GM21786 (cell line): Measurements from ENCODE around the gene DNAH10.
"Not testable (repeated sequence)": the region's sequence is repeated elsewhere in the genome, so short reads cannot be mapped to it uniquely, and the experiment has no call there.

Source experiments
- ATAC-seq: cut with Tn5 transposase; IDR thresholded peaks from one replicate; pipeline ENCODE4 v1.9.1; 2021; ENCODE audit not compliant: unreplicated experiment

DNAH10 gene

DNA sequence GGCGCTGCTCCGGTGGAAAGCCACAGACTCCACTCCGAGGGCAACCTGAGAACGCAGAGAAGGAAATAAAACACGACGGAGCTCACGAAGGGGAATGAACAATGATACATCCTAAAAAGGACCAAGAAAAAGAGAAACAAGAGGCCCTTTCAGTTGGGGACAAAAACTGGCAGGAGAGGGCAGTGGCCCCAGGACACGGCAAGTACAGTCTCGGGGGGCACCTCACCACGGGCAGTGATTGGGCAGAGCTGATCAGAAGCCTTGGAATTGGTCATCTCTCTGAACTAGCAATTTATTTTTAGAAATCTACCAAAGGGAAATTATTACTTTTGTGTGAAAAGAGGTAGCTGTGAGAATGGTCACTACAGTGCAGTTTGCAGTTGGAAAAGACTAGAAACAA lies 182.6 kb downstream of the DNAH10 start:
- no peak for ATAC-seq

DNA sequence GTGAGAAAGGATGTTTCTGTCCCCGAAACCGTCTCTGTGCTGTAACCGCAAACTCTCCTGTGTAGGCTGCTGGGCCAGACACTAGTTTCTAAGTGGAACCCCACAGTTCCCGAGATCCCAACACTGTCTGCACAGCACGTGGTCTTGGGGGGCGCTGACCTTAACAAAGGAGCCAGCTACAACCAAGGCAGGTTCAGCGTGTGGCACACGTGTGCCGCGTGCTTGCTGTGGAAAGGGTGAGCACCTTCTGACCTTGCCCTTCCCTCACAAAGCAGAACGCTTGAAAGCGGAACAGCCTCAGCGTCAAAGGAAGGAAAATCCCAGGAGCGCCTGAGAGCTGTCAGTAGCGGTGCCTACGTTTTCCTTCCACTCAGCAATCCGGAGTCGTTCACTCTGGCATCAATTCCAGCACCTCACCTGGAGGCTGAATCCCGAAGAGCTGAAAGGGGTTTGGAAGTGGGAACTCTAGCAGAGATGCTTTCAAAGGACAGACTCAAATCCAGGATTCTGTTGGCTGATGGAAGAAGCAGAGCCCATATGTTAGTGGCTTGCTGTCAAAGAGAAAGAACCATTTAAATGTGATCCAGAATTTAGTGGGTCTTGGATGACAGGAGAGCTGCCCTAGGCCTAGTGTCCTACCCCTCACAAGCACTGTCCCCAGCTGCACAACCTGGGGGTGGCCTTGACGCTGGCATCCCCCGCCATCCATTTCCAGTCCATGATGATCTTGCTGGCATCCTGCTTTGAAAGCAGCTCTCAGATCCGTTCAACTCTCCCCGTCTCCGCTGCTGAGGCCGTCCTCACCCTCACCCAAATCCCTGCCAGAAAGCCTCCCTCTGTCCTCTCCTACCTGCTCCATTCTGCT lies 183.4 kb downstream of the DNAH10 start:
- no peak for ATAC-seq

DNA sequence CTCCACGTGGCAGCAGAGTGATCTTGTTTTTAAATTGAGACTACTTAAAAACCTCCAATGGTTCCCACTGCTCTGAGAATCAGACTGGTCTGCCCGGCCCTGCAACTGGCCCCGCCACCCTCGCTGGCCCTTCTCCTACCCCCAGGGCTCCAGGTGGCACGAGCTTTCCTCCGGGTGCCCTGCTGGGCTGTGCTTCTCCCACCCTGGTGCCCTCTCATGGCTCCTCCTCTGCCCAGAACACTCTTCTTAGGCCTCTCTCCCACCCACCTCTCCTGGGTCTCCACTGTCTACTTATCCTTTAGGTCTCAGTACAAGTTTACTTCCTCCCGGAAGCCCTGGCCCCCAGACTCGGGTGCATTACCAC lies 184.0 kb downstream of the DNAH10 start:
- no peak for ATAC-seq

DNA sequence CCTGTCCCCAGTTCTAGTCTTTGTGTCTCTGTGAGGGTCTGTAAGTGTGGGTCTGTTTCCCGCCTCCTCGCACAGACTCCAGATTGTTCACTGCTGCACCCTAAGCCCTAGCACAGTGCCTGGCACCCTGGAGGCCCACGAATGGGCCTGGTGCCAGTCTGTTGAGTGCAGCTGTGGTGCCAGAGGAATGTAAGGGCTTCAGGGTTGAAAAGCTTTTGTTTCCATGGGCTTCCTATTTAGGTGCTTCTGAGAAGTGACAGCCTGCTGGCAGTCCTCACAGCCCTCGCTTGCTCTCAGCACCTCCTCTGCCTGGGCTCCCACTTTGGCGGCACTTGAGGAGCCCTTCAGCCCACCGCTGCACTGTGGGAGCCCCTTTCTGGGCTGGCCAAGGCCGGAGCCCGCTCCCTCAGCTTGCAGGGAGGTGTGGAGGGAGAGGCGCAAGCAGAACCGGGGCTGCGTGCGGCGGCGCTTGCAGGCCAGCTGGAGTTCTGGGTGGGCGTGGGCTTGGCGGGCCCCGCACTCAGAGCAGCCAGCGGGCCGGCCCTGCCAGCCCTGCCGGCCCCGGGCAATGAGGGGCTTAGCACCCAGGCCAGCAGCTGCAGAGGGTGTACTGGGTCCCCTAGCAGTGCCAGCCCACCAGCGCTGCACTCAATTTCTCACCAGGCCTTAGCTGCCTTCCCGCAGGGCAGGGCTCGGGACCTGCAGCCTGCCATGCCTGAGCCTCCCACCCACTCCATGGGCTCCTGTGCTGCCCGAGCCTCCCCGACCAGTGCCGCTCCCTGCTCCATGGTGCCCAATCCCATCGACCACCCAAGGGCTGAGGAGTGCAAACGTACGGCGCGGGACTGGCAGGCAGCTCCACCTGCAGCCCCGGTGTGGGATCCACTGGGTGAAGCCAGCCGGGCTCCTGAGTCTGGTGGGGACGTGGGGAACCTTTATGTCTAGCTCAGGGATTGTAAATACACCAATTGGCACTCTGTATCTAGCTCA lies 184.7 kb downstream of the DNAH10 start:
- ATAC-seq: not testable (repeated sequence)

DNA sequence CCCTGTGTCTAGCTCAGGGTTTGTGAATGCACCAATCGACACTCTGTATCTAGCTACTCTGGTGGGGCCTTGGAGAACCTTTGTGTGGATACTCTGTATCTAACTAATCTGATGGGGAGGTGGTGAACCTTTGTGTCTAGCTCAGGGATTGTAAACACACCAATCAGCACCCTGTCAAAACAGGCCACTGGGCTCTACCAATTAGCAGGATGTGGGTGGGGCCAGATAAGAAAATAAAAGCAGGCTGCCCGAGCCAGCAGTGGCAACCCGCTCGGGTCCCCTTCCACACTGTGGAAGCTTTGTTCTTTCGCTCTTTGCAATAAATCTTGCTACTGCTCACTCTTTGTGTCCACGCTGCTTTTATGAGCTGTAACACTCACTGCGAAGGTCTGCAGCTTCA lies 185.4 kb downstream of the DNAH10 start:
- not testable (repeated sequence) for ATAC-seq

DNA sequence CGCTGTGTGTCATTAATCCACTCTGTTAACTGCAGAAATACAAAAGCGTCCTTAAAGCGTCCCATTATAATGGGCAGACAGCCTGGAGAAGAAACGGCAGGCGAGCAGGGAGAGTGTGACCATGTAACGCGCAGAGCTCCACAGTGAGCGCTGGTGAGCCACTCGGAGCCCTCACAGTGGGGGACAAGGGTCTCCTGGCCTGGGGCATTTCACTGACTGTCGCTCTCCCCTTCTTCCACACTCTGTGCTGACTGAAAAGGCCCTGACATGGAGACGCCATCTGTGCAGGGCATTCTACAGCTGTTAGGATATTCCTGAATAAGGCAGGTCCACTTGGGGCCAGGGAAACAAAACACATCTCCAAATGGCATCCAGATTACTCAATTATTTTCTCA lies 186.3 kb downstream of the DNAH10 start:
- no peak for ATAC-seq

DNA sequence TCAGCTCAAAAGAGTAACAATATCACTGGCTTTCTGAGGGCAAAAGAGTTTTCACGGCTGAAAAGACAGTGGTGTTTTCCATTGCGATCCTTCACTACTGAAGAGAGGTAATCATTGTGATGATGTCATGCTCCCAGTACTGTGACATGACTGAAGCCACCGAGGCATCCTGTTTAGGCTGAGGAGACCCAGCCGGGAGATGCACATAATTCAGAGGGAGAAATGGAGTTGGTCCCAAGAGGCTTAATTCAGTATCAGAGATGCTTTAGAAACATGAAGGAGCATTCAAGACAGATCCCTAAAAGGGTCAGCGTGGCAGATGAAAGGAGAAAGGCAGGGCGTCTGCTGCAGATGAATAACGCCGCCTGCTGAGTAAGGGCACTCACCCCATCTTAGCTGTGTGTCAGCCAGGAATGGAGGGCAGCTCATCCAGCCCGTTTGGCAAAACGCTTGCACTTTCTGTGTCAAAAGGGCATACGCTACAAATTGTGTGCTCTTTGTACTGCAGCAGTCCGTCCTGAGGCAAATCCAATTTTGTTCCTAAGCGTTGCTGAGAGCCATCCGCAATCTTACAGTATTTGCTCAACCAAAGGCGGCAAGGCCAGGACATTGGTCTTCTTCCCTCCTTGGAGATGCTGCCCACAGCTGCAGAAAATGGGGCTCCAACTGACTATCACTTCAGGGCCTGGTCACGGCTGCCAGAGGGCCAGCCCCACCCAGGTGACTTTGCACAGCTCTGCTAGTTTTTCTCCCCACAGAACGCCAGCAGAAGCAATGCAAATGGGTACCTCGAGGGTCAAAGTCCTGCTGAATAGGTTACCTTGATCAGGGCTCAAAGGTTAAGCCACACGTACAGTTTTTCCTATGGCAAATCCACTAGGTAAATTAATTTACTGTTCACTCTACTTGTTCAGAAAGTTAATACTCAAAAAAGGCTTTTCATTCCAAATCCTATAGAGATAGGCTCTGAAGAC lies 187.0 kb downstream of the DNAH10 start:
- ATAC-seq: no peak

DNA sequence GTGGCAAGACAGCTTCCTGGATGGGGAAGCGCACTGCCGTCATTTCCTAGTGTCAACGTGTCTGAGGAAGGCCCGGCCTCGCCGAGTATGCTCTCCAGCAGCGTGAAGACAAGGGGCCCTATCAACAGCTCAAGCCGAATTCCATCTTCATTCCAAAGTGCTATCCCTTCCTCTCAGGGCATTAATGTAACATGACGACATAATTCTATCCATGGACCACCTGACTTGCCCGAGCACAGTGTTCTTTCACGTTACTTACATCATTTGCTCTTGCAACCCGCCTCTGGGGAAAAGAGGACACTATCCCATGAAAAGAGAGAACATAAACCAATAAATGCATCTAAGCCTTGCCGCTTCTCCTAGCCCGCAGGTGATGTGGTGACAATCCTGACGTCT lies 187.7 kb downstream of the DNAH10 start:
- ATAC-seq: no peak

DNA sequence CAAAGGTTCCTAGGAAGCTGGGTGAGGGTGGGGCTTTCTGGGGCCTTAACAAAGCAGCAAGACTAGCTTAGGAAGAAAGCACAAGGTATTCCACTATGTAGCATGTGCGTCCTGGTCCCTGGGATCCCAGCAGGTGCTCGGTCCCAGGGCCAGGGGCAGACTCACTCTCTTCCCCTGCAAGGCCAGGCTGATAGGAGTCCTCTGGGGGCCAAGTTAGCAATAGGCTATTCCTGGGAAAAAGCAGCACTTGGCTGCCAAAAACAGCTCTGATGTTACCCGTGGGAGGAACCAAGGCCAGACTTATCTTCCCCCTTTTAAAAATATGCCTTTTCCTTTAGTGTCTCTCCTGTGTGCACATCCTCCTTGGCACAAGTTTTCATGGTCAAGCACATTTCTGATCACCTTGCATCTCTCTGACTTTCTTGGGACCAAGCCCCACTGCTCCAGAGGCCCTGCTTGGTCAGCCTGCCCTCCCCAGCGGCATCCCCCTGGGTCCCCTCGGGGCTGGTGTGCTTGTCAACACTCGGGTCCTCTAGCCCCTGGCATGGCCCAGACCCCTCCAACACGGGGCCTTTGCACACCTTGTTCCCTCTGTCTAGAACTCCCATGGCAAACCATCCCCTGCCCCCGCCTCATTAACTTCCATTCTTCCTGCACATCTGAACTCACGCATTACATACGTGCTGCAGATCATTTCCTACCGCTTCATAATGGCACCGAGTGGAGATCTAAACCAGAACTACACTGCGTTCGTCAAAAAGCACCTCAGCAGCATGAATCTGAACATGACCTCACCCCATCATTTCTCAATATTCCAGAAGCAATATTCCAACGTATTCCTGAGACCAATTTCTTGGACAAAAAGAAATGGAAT lies 188.6 kb downstream of the DNAH10 start:
- ATAC-seq: no peak

DNA sequence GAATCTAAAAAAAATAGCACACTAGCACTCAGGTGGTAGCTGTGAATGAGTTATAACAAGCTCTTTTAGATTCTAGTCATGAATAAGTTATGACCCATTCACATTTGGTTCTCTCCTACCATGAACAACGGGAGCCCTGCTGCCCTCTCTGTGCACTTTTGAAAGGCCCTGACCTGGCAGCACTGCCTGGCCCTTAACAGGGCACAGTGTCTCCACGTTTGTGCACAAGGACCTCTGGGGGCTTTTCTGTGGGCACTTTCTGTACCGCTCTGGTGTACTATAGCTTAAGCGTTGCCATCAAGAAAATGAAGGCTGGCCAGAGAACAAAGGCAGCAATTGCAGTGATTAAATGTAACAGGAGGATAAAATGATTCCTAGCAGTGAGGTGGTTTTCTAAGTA lies 189.4 kb downstream of the DNAH10 start:
- ATAC-seq: no peak

DNA sequence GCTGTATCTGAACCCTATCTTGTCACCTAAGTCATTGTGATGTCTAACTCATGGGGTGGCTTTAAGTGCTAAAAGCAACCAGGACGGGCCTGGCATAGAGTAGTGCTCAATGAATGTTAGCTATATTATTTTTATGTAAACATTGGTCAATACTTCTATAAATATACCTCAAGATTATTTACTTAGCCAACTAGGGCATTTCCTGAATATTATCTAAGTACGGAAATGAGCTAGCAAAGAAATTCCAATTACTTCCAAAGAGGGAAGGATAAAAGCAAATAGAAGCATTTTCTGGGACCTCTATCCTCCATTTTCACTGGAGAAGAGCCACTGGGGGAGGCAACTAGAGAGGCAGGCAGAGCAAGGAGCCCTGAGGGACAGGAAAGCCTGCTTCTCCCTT lies 189.9 kb downstream of the DNAH10 start:
- no peak for ATAC-seq

DNA sequence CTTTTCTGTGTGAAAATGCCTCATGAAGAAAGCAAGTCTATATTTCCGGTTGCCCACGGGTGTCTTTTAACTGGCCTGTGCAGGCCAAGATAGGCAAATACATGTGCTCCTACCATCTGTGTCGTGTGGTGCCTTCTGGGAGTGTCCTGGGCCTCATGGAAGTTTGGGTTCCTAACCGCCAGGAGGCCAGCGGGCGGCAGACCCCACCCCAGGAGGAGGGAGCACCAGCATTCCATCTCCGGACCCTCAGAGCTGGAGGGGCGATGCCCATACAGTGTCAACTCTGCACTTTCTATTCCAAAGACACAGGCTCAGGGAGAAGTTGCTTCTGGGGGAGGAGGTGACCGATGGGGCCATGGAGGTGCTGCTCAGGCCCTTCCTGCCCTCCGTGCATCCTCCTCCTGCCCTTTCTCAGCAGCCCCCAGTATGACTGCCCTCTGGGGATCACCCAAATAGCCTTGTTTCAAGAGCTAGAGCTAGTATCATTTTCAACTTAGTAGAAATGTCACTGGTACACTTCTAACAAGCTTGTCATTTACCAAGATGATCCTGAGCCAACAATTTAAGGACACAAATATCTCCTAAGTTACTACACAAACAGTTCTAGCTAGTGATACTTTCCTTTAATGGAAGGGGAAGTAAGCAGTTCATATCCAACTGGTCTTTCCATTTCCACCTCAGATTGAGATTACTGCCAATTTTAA lies 192.7 kb downstream of the DNAH10 start:
- ATAC-seq: no peak

DNA sequence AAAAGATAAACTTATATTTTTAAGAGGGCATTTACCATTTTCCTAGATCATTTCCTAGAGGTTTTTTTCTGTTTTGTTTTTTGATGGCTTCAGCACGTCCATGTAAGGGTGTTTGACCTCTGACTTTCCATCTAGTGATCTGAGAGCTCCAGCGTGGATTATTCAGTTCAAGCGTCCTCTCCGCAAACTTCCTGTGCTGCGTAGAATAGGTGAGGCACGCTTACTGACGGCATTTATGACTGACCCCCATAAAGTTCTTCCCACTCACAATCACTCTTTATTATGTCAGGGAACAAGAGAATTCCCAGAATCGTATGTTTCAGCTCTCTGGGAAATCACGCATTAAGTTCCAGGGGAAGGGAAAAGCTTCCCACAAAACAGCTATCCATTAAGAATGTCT lies 194.1 kb downstream of the DNAH10 start:
- no peak for ATAC-seq

DNA sequence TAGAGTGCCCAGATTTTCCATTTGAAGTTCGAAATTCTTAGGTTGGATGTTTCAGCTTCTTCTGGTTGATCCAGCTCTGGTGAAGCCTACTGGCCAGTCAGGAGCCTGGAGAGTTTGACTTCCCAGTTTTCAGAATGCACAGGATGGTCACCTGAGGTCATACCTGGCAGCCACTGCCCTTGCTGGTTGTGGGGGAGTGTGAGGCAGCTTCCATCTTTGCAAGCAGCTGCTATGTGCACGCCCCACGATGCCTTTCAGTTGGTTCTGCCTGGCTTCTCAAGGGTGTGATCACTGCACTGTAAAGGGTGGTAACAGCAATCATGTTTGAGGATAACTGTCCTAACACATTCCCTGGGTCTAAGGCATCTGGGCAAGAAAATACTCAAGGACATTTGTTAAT lies 195.1 kb downstream of the DNAH10 start:
- no peak for ATAC-seq

DNA sequence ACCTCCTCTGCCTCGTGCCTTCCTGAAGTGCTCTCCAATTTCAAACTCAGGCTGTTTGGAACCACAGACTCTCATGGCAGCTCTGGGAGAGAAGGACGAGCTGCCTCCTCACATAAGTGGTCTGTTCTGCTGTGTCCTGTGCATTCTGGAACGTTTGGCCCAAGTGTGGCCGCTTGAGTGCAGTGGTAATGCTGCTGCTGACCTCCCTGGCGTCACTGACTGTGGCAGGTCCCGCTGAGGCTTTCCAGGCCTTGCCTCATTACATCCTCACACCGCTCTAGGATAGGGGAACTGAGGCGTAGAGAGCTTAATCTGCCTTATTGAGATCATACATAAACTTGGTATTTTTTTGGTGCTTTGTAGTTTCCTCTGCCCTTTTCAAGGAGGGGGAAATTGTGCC lies 196.4 kb downstream of the DNAH10 start:
- no peak for ATAC-seq

DNA sequence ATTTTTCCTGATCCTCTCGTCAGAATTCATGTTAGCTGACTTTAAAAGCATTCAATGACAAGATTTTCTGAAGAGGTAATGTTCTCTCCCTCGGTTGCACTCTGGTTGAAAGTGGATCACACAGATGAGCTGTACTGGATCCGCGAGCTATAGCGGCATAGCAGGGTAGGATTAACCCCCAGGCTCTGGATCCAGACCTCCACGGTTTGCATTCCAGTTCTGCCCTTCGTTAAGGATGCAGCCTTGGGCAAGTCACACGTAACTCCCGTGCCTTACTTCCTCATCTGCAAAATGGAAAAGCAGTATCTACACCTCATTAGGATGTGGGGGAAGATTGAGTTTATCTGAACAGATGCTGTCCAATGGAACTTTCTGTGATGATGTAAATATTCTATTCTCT lies 196.8 kb downstream of the DNAH10 start:
- ATAC-seq: no peak

DNA sequence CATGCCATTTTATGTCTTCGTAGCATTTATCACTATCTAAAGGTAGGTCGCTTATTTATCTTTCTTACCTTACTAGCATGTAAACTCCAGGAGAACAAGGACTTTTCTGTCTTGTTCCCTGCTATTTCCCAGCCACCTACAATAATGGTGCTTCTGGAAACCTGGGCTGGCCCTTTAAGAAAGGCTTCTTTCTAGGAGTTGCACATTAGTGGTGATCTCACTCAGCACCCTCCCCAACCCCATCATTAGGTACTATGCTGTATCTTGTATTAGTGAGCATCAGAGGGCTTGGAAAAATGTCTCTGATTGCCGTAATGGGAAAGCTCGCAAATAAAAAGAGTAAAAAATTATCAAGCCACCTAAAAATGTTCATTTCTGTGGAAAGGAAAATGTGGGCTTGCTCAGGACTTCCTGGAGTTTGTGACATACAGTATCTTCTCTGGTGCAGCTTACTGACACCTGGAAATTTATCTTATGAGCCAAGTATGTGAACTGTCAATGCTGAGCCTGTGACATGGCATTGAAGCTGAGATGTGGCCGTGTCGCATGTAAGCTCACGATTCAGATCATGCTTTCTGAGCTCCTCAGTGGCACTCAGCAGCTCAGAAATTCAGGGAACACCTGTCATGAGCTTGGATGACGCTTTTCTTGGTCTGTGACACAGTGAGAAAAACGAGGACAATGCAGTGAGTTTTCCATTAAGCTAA lies 198.1 kb downstream of the DNAH10 start:
- no peak for ATAC-seq

DNA sequence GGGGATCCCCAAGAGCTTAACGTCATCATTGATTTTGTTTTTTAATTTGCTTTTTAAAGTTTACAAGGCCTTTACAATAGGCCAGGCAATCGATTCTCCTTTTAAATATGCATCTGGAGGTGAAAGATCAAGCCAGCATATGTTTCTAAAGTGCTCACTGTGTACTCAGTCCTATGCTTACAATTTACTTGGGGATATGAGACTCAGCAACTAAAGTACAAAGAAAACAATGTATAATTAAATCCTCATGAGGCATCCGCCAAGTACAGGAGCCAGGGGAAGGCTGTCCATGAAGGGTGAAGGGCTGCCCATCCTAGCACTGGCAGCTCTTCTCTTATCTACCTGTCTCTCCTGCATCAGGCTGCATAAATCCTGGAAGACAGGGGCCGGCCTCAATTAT lies 198.8 kb downstream of the DNAH10 start:
- no peak for ATAC-seq
